HG03108 (cell line): ENCODE data around the gene NKAIN4.
"Not testable (repeated sequence)": the region's sequence is repeated elsewhere in the genome, so short reads cannot be mapped to it uniquely, and the experiment has no call there.

Source experiments
- ATAC-seq: cut with Tn5 transposase; IDR thresholded peaks from one replicate; pipeline ENCODE4 v1.9.1; 2021; ENCODE audit warnings: moderate library complexity; ENCODE audit not compliant: unreplicated experiment

Gene NKAIN4

DNA sequence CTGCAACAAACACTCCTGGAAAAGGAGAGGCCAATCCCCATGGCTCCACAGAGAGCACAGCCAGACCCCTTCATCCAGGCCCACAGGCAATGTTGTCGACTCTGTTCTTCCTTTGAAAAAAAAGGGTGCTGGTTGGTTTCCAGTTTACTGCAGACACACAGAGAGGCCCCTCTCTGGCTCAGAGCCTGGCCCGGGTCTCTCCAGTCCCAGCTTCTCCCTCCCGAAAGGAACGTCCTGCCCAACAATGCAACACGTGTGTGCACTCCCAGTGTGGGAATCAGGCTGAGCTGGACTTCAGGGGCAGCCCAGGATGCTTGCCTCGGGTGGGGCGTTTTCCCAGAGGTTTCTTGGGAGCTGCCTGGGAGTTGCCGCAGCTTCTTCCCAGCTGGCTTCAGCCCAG lies 4.5 kb upstream of the NKAIN4 start:
- ATAC-seq, result no peak

DNA sequence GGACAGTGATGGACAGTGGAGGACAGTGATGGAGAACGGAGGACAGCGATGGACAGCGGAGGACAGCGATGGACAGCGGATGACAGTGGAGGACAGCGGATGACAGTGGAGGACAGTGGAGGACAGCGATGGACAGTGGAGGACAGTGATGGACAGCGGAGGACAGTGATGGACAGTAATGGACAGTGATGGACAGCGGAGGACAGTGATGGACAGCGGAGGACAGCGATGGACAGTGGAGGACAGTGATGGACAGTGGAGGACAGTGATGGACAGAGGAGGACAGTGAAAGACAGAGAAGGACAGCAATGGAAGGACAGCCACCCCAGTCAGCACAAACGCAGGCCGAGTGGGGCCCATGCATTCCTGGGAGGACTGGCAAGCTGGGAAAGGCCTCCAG lies 3.4 kb upstream of the NKAIN4 start:
- ATAC-seq, result no peak

DNA sequence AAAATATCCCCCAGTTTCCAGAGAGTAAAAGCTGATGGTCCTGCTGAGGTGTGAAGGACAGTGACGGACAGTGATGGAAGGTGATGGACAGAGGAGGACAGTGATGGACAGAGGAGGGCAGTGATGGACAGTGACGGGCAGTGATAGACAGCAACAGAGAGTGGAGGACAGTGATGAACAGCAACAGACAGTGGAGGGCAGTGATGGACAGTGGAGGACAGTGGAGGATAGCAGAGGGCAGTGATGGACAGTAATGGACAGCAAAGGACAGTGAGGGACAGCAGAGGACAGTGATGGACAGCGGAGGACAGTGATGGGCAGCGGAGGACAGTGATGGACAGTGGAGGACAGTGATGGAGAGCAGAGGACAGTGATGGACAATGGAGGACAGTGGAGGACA lies 2.7 kb upstream of the NKAIN4 start:
- ATAC-seq, result no peak

DNA sequence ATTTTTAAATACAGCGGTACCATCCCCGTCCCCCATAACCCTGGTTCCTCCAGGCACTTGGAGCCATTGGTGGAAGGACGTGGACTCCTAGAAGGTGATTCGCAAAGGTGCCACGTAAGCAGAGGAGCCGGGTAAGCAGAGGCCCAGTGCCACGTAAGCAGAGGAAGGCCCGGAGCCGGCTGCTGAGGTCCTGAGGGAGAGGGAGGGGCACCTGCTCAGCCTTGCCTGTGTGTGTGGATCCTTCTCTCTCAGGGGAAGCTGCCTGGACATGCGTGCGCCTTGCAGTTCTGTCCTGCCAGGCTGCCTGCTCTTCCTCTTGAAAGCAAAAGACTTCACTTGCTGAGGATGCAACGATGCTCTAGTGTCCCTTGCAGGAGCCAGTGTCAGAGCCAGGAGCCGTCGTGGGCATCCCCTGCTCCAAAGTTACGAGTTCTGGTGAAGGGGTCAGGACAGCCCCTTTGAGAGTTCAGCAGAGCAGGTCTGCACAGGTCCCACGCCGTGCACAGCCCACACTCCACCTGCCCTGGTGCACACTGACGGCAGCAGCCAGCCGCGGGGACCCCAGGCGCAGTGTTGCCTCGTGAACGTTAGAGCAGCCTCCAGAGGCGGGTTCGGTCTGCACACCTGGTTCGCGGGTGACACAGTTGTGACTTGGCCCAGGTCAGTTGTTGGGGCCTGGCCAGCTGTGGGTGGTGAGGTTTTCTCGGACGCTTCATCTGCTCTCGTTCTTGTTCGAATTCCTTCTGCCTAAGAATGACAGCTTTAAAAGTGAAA lies 1.9 kb upstream of the NKAIN4 start:
- no peak for ATAC-seq

DNA sequence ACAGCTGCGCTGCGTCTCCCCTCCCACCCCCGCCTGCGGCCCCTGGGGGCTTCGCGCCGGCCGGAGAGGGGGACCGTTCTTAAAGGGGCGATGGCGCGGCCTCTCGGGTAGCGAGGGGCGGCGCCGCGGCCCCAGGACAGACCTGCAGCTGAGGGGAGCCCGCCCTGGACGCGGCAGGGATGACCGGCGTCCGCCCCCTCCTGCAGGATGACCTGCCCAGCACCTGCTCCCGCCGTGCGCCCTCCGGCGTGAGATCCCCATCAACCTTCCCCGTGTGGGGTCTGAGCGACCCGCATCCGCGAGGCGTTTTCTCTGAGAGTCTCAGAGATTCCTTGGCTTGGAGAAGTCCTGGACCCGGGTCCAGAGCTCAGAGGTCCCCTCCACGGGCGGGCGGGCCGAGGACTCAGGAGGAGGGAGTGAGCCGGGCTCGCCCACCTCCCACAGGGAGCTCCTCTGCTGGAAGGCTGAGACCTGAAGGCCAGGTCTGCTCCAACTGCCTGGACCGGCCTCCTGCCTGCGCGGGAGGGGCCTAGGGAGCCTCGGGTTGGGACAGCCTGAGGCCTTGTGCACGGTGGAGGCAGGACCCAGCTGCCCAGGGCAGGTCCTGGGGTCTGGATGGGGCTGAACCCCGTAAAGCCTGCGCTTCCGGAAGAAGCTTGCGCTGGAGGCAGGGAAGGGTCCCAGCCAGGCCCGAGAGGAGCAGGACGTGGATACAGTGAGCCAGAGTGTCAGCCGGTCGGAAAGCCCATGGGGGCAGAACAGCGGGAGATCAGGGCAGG lies 532 bp upstream of the NKAIN4 start:
- no peak for ATAC-seq

DNA sequence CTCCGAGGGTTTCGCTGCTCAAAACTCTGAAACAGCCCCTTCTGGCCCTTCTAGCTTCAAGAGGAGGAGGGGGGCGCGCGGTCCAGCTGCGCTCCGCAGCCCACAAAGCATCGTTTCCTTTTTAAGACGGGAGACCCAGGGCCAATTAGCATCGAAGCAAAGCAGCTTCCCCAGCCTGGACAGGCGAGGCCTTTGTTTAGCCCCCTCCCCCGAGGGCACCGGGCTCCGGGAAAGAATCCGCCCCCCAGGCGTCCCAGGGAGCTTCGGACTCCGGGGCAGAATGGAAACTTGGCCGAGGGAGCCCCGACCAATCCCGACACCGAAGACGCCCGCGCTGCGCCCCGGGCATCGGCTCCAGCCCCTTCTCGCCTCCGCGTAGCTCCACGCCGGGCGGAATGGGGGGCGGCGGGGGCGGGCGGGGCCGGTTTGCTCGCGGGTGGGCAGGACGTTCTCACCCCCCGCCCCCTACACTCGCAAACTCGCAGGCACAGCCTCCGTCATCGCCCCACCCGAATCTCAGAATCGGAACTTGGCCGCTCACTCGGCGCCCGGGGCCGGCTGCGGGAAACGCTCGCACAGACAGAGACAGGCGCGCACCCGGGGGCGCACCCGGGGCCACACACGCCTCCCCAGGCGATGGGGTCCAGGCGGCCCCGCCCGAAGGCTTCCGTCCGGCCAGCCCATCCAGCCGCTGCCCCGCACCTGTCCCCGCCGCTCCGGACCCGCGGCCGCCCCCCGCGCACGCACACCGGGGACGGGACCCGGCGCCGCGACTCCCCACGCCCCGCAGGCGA lies 628 bp downstream of the NKAIN4 start:
- ATAC-seq, result no peak

DNA sequence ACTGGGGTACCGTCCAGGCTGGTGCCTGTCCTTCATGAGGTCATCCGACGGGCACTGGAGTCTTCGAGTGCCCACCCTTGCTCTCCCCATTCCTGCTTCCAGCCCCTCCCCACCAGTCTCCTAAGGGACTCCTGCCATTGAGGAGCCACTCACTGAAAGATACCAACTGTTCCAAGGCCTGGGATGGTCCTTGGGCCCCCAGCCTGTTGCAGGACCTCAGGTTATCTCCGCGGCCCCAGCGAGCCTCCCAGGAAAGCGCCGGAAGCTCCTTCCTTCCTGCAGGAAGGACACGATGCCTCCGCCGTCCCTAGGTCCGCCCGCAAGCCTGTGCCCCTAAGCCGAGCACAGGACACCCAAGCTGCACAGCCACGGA lies 1.2 kb downstream of the NKAIN4 start:
- no peak for ATAC-seq

DNA sequence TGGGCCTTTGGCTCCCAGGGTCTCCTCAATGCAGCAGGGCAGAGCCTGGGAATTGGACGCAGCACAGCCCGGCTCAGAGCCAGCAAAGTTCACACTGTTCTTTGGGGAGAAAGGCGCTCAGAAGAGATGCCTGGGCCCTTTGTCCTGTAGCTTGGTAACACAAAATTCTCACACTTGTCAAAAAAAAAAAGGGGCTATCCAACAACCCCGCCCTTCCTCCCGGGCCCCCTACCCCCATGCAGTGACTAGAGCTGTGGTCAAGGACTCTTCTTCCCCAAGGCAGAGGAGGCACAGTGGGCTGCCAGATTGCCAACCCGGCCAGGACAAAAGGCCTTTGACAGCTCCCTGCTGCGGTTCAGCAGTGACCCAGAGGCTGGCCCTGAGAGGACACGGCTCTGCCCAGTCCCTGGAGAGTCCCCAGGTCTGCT lies 2.0 kb downstream of the NKAIN4 start:
- ATAC-seq, result no peak

DNA sequence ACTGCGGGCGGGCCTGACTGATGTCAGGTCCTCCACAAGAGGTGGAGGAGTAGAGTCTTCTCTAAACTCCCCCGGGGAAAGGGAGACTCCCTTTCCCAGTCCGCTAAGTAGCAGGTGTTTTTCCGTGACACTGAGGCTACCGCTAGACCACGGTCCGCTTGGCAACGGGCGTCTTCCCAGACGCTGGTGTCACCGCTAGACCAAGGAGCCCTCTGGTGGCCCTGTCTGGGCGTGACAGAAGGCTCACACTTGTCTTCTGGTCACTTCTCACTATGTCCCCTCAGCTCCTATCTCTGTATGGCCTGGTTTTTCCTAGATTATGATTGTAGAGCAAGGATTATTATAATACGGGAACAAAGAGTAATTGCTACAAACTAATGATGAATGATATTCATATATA lies 2.9 kb downstream of the NKAIN4 start:
- ATAC-seq, result not testable (repeated sequence)

DNA sequence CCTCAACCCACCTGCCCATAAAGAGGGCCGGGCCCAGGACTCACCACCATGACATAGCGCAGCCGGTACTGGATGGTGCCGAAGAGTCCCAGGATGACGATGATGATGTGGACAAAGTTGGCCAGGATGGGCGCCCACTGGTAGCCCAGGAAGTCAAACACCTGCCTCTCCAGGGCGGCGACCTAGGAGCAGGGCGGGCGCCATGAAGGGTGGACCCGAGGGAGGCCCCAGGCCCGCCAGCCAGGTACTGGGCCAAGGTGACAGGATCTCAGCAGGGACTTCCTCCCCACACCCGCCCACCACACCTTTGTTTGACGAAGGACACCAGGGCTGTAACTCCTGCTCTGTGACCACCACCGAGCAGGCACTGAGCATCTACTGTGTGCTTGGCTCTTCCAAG lies 4.4 kb downstream of the NKAIN4 start:
- no peak for ATAC-seq

DNA sequence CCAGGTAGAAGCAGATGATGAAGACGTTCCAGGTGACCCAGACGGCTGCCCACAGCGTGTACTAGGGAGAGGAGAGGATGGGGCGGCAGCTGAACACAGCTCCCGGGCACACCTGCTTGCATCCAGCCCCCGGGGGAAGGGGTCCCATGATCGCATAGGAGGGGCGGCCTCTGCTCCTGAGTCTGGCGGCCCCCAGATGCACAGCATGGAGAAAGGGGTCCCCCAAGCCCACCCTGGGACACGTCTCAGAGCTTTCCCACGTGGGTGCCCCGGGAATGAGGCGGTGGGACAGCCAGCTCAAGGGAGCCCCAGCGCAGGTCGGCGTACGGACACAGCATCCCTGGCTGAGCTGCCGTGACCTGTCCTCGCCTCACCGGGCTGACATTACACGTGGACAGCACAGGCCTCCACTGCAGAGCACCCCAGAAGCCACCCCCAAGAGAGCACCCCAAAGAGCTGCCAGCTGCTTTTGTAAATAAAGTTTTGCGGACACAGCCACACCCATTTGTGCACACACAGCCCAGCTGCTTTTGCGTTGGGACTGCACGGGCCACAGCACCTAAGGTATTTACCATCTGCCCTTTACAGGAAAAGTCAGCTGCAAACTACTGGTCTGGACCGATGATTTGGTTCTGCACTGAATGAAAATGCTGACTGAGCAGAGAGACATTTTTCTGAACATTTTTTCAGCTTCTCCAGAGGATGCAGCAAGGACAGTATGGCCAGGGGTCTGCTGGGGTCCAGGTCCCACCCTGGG lies 5.2 kb downstream of the NKAIN4 start:
- no peak for ATAC-seq

DNA sequence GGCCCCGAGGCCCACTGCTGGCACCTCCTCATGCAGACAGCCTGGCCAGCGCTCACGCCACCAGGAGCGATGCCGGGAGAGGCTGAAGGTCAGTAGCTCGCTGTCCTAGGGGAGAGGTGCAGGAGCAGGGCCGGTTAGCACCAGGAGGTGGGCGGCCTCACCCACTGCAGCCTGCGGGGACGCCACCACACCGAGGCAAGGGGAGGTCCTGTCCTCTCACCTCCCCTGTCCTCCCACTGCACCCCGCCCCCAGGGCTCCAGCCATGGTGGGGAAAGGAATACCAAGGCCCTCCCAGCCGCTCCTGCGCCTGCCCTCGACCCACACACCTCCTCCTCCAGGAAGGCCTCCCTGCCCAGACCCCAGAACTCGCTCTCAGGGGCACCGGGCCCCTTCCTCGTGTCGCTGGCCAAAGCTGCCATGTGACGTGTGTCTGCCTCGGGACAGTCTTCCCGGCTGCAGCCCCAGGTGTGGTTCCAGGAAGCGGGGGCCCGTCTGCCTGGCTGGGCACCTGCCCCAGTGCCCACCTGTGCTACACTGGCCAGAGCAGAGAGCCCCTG lies 6.5 kb downstream of the NKAIN4 start:
- ATAC-seq, result no peak

DNA sequence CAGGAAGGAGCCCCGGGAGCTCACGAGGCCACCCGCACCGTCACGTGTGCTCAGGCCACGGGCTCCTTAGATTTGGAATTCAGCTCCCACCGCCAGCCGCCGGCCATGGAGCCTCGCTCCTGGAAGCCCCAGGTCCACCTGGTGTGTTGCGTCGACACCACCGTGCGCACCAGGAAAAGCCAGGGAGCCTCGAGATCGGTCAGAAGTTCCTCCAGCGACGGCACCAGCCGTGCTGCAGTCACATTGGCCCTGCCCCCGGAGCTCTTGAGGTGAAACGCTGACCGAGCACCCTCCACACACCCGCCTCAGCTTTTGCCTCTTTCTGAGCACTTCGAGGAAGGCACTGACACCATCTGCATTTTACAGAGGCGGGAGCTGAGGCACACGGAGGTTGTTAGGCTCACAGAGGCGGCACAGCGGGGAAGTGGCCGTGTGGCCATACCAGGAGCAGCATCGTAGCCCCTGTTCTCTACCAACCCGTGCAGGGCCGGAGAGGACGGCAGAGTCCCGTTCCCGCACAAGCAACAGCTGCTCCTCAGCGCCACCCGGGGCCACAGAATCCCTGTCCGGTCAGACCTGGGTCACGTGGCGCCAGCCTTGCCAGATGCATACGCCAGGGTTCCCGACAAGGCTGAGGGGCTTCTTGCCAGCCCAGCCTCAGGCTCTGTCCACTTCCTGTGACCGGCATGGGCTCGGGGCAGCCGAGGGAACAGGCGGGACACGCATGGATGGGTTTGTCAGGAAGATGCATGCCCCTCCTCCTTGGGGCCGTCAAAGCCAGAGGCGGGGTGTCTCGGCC lies 7.6 kb downstream of the NKAIN4 start:
- no peak for ATAC-seq

DNA sequence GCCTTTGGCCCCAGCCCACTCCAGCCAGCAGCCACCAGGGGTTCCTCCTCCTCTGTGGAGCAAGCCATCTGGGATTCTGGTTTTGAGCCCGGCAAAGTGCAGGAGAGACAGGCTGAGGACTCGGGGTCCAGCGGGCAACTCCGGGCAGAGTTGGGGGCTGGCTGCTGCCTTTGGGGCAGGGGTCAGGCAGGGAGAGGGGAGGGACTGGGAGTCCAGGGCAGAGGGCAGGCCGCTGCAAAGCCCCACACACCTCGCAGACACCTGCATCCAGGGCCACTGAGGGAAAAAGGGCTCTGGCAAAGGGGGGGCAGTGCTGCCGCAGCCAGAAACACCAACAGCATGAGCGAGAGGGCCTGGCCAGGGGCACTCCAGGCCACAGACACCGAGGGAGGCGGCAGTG lies 9.8 kb downstream of the NKAIN4 start:
- ATAC-seq, result no peak

DNA sequence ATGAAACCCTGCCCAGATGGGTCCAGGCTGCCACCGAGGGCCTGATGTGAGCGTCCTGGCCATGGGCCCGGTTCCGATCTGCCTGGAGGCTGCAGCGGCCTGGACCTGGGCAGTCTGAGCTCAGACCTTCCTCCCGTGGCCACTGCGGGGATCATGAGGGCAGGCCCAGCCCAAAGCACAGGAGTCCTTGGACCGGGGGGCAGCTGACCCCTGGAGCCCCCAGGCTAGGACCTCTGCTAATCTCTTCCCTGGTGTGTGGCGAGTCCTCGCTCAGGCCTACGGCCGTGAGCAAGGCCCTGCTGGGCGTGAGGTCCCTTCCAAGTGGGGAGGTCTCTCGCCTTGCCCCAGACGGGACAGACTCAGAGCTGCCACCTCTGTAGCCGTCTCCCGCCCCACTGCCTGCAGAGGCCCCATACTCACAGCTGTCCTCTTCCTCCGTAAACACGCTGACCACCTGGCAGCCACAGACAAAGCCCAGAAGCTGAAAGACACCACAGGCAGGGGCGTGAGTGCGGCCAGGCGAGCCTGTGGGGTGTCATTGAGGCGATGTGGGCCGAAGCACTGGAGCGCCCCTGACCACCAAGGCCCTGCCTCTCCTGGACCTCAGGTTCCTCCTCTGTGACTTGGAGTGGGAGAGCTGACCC lies 10.5 kb downstream of the NKAIN4 start:
- ATAC-seq, result no peak

DNA sequence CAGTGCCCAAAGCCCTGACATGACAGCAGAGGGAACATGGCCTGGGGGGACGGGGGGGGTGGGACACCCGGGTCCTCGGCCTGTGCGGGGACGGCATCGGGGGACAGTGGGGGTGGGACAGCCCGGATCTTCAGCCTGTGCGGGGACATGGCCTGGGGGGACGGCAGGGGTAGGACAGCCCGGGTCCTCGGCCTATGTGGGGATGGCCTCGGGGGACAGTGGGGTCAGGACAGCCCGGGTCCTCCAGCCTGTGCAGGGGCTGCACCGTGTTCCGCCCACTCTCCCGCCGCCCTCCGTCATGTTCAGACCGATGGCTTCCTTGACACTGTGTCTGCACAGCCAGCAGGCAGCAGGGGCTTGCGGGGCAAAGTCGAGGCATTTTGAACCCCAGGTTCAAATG lies 11.5 kb downstream of the NKAIN4 start:
- ATAC-seq, result no peak

DNA sequence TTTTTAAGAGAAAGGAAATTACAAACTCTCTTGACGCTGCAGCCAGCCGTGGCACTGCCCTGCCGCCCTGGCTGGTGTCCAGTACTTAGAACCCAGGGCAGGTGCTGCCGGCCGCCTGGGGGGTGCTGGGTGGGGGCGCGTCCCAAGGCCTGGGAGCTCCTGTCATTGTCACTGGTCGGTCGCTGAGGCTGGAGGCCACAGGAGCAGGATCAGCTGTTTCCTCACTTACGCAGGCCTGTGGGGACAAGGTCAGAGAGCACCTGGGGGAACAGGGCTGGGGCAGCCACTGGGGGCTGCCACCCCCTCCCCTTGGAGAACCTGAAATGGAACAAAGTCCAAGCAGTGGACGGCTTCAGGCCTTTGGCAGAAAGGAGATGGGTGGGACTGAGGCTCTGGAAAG lies 13.0 kb downstream of the NKAIN4 start:
- no peak for ATAC-seq

DNA sequence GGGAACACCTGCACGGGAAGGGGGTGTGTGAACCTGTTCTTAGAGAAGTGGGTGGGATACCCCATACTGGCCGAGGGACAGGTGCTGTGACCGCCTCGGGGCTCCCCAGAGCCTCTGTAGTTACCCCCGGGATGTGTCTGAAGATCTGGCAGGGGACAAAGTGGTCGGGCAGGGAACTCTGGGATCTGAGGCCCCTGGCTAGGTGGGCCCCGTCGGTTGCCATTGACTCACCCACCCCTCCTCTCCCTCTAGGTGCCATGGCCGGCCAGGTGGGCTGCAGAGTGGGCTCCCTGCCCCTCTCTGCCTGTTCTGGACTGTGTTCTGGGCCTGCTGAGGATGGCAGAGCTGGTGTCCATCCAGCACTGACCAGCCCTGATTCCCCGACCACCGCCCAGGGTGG lies 14.3 kb downstream of the NKAIN4 start:
- no peak for ATAC-seq

DNA sequence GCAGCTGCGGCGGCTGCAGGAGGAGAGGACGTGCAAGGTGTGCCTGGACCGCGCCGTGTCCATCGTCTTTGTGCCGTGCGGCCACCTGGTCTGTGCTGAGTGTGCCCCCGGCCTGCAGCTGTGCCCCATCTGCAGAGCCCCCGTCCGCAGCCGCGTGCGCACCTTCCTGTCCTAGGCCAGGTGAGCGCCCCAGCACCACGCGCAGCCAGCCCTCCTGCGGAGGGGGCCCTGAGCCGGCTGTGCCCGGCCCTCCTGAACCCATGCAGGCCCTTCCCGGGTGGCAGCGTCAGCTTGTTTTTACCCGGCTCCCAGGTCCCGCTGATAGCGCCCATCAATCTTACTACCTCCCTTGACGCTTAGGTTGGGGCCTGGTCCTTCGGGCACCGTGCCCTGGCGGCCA lies 14.8 kb downstream of the NKAIN4 start:
- no peak for ATAC-seq
